NT2/D1 (cell line): ENCODE data around the gene SLC22A17.

Experiments
- SUZ12 ChIP-seq: IDR thresholded peaks from 2 replicates; pipeline ENCODE4 v1.6.1; 2011; ENCODE audit not compliant: insufficient read length, insufficient read depth; ENCODE audit errors: extremely low read depth
- YY1 ChIP-seq: IDR thresholded peaks from 2 replicates; pipeline ENCODE4 v1.6.1; 2011; ENCODE audit not compliant: insufficient read length, insufficient read depth
- ZNF274 ChIP-seq: IDR thresholded peaks from 2 replicates; pipeline ENCODE4 v1.6.1; 2011; ENCODE audit warnings: mild to moderate bottlenecking, low read depth, low read length

DNA sequence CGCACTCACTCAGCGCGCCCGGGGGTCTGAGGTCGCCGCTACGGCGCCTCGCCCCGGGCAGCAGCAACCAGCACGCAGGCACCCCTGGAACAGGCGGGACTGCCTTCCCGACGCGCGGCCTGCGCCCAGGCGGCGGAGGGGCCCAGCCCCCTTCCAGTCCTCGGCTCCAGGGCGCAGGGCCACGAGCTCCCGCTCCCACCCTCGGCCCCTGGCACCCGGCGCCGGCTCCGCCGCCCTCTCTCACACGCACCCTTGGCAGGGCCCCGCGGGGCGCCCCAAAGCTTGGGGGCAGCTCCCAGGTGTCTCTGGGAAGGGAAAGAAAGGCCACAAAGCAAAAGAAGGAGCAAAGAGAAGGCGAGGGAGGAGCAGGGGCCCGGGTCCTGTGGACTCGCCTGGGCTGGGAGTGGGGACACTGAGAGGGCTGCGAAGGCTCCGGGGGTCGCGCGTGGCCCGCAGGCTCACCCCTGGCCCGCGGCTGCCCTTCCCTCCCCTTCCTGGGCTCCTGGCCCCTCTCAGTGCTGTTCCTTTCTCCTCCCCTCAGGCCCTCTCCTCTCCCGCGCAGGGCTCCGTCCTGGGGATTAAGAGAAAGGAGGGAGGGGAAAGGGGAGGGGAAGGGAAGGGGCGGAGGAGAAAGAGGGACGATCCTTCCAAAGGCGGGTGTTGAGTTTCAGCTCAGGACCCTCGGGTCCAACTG lies 13.2 kb upstream of the SLC22A17 start:
- TF ChIP-seq ZNF274: no peak
- TF ChIP-seq SUZ12: no peak
- TF ChIP-seq YY1: no peak
